BE2C (cell line): ENCODE measurements around the gene ESRRA.

Source experiments
- DNase-seq: peaks from one replicate; pipeline ENCODE4 v3.0.0-alpha.2; 2020
- H3K27me3 ChIP-seq: fragments of 250-450 bp; sonication (Bioruptor Pico); 2 replicates; pipeline ENCODE4 v1.5.1; 2020; ENCODE audit warnings: mild to moderate bottlenecking
- H3K36me3 ChIP-seq: fragments of 250-450 bp; sonication (Bioruptor Pico); 2 replicates; pipeline ENCODE4 v1.5.1; 2020; ENCODE audit warnings: mild to moderate bottlenecking
- H3K4me1 ChIP-seq: fragments of 250-450 bp; sonication (Bioruptor Pico); 2 replicates; pipeline ENCODE4 v1.5.1; 2020
- H3K4me3 ChIP-seq: 2 replicates; pipeline ENCODE4 v1.5.1; 2011; ENCODE audit warnings: low read depth, low read length
- H3K9me3 ChIP-seq: fragments of 250-450 bp; sonication (Bioruptor Pico); 2 replicates; pipeline ENCODE4 v1.5.1; 2020
- TF ChIP-seq, protein P1 (sequence below): IDR thresholded peaks from 2 replicates; pipeline ENCODE4 v1.5.1; 2012; ENCODE audit warnings: mild to moderate bottlenecking, low read depth, low read length

The ESRRA gene

DNA sequence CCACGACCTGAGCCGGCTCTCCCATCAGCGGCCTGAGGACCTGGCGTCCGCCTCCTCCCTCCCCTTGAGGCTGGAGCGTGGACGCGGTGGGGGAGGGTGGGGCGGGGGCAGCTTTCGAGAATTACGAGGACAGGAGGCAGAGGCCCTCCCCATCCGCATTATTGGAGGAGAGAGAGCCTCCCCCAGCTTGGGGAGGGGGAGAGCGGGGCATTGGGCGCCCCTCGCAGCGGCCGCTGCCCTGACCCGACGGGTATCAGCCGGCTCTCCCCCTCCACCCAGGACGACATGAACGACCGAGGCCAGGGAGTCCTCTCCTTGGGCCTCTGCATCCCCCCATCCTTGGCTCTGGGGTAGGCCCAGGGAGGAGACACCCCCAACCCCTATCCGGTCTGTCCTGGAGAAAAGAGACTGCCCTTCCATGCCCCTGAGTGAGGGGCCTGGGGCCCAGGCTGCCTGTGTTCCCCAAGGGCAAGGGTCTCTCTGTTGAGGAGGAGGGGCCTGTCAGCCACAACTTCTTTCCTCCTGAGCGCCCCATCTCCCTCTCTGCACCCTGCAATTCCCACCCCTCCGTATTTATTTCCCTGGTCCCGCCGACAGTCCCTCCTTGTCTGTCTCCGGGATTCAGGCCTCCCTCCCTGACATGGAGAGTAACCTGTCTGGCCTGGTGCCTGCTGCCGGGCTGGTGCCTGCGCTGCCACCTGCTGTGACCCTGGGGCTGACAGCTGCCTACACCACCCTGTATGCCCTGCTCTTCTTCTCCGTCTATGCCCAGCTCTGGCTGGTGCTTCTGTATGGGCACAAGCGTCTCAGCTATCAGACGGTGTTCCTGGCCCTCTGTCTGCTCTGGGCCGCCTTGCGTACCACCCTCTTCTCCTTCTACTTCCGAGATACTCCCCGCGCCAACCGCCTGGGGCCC, 19.2 kb upstream of the ESRRA start:
- H3K27me3 ChIP-seq: peaks cover 11% of the 10 kb centered on the region
- no peaks in the 10 kb centered on the region for H3K4me1 ChIP-seq
- peak overlapping the region; percentile 69 for H3K4me3 ChIP-seq
- DNase-seq: no peak
- TF ChIP-seq, protein P1, sequence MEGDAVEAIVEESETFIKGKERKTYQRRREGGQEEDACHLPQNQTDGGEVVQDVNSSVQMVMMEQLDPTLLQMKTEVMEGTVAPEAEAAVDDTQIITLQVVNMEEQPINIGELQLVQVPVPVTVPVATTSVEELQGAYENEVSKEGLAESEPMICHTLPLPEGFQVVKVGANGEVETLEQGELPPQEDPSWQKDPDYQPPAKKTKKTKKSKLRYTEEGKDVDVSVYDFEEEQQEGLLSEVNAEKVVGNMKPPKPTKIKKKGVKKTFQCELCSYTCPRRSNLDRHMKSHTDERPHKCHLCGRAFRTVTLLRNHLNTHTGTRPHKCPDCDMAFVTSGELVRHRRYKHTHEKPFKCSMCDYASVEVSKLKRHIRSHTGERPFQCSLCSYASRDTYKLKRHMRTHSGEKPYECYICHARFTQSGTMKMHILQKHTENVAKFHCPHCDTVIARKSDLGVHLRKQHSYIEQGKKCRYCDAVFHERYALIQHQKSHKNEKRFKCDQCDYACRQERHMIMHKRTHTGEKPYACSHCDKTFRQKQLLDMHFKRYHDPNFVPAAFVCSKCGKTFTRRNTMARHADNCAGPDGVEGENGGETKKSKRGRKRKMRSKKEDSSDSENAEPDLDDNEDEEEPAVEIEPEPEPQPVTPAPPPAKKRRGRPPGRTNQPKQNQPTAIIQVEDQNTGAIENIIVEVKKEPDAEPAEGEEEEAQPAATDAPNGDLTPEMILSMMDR: 0 out of 2 replicates have a peak, but pooled peaks have one; percentile 19
- H3K36me3 ChIP-seq: no peaks in the 10 kb centered on the region
- H3K9me3 ChIP-seq: no peaks in the 10 kb centered on the region

DNA sequence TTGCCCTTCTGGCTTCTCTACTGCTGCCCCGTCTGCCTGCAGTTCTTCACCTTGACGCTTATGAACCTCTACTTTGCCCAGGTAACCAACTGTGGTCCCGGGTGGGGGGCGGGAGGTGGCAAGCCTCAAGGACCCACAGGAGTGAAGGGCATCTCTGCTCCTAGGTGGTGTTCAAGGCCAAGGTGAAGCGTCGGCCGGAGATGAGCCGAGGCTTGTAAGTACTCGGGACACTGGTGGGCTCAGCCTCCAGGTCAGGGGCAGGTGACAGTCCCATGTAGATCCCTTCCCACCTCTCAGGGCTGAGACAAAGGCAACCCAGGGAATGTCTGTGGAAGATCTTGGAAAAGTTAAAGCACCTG, 18.5 kb upstream of the ESRRA start:
- TF ChIP-seq, protein P1: no peak
- Histone ChIP-seq H3K36me3 (no peaks in the 10 kb centered on the region), H3K27me3 (peaks cover 17% of the 10 kb centered on the region), H3K4me3 (no peak overlapping the region), H3K9me3 (no peaks in the 10 kb centered on the region), H3K4me1 (no peaks in the 10 kb centered on the region)
- no peak for DNase-seq

DNA sequence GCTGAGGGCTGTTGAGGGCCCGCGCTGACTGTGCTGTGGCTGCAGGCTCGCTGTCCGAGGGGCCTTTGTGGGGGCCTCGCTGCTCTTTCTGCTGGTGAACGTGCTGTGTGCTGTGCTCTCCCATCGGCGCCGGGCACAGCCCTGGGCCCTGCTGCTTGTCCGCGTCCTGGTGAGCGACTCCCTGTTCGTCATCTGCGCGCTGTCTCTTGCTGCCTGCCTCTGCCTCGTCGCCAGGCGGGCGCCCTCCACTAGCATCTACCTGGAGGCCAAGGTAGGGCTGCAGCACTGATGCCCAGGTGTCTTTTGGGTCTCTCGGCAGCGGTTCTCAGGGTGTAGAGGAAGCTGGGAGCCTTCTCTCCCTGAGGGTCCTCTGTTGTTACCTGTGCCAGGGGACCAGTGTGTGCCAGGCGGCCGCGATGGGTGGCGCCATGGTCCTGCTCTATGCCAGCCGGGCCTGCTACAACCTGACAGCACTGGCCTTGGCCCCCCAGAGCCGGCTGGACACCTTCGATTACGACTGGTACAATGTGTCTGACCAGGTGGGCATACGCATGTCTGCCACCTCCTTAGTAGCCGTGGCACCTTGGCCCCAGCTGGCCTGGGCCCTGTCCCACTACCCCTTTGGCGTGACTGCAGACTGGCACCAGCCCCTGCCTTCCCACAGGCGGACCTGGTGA, 17.5 kb upstream of the ESRRA start:
- H3K4me3 ChIP-seq: no peak overlapping the region
- TF ChIP-seq, protein P1: no peak
- H3K4me1 ChIP-seq: no peaks in the 10 kb centered on the region
- H3K27me3 ChIP-seq: peaks cover 27% of the 10 kb centered on the region
- no peak for DNase-seq
- H3K9me3 ChIP-seq: no peaks in the 10 kb centered on the region
- H3K36me3 ChIP-seq: no peaks in the 10 kb centered on the region

DNA sequence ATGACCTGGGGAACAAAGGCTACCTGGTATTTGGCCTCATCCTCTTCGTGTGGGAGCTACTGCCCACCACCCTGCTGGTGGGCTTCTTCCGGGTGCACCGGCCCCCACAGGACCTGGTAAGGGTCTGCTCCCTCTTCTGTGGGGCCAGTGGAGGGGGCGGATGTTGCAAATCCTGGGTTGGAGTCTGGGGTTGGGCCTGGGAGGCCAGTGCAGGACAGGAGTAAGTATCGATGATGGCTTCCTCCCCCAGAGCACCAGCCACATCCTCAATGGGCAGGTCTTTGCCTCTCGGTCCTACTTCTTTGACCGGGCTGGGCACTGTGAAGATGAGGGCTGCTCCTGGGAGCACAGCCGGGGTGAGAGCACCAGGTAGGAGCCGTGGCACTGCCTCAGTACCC, 17.0 kb upstream of the ESRRA start:
- H3K4me1 ChIP-seq: no peaks in the 10 kb centered on the region
- H3K4me3 ChIP-seq: no peak overlapping the region
- TF ChIP-seq, protein P1: no peak
- no peaks in the 10 kb centered on the region for H3K9me3 ChIP-seq
- DNase-seq: no peak
- peaks cover 33% of the 10 kb centered on the region for H3K27me3 ChIP-seq
- no peaks in the 10 kb centered on the region for H3K36me3 ChIP-seq

DNA sequence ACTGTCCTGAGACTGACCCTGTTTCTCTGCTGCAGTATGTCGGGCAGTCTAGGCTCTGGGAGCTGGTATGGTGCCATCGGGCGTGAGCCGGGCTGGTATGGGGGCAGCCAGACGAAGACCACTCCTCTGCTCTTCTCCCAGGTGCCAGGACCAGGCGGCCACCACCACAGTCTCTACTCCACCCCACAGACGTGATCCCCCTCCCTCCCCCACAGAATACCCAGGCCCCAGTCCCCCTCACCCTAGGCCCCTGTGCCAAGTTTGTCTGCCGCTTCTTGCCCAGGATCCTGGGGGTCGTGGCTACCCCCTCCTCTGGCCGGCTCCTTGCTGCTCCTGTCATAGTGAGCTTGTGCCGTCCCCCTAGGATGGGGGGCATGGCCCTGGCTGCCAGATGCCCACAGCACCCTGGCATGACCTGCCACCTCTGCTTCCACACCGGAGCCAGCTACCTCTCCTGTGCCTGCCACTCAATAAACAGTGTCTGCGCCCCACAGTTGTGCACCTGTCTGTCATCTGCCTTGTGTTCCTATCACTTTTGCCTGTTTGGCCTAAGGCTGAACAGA, 16.2 kb upstream of the ESRRA start:
- DNase-seq: no peak
- H3K4me1 ChIP-seq: no peaks in the 10 kb centered on the region
- H3K9me3 ChIP-seq: no peaks in the 10 kb centered on the region
- peaks cover 40% of the 10 kb centered on the region for H3K27me3 ChIP-seq
- TF ChIP-seq, protein P1: no peak
- no peaks in the 10 kb centered on the region for H3K36me3 ChIP-seq
- H3K4me3 ChIP-seq: no peak overlapping the region
